Lung (tissue), 12 donors: Measurements from ENCODE around the gene ZNF598. TPM values are rescaled to one million over a fixed set of nuclear protein-coding genes. Genes with fewer than 3 reads are reported as not detected.

Source experiments
- ATAC-seq: fragments of 200-7000 bp; cut with Tn5 transposase; one replicate; pipeline ENCODE4 v1.9.1; 2020; ENCODE audit warnings: moderate number of reproducible peaks; ENCODE audit not compliant: insufficient read depth, low FRiP score
- DNase-seq, 3 donors: peaks; one replicate each; pipeline ENCODE4 v3.0.0-alpha.2; 2013 to 2017
- H3K27ac ChIP-seq, 2 donors: one replicate each; pipeline ENCODE4 v1.5.1; 2013; ENCODE audit warnings: mild to moderate bottlenecking in 2 of 2, moderate library complexity in 2 of 2, control low read depth in 1 of 2, inconsistent platforms in 1 of 2, low read depth in 1 of 2, low read length in 1 of 2
- H3K27me3 ChIP-seq, 3 donors: one replicate each; pipeline ENCODE4 v1.5.1; 2013; ENCODE audit warnings: low read length in 2 of 3; ENCODE audit not compliant: control insufficient read depth in 3 of 3, insufficient read depth in 3 of 3
- H3K36me3 ChIP-seq, 4 donors: one replicate each; pipeline ENCODE4 v1.5.1; 2013; ENCODE audit warnings: low read length in 4 of 4, mild to moderate bottlenecking in 1 of 4, moderate library complexity in 1 of 4; ENCODE audit not compliant: control insufficient read depth in 4 of 4, insufficient read depth in 4 of 4
- H3K4me1 ChIP-seq, 5 donors: one replicate each; pipeline ENCODE4 v1.5.1; 2013; ENCODE audit warnings: low read length in 5 of 5, mild to moderate bottlenecking in 2 of 5, moderate library complexity in 1 of 5; ENCODE audit not compliant: control insufficient read depth in 5 of 5, insufficient read depth in 5 of 5
- H3K4me3 ChIP-seq: one replicate; pipeline ENCODE4 v1.5.1; 2013; ENCODE audit warnings: mild to moderate bottlenecking, control low read depth, moderate library complexity
- H3K9ac ChIP-seq, 2 donors: one replicate each; pipeline ENCODE4 v1.5.1; 2013; ENCODE audit warnings: low read length in 2 of 2, control low read depth in 1 of 2; ENCODE audit not compliant: insufficient read depth in 1 of 2
- H3K9me3 ChIP-seq, 4 donors: one replicate each; pipeline ENCODE4 v1.5.1; 2013; ENCODE audit warnings: low read length in 3 of 4, mild to moderate bottlenecking in 1 of 4, moderate library complexity in 1 of 4; ENCODE audit not compliant: control insufficient read depth in 4 of 4, insufficient read depth in 3 of 4
- WGBS, 2 donors: extraction: QIAGEN DNeasy Blood & Tissue Kit; methylation state at CpG; one replicate each; pipeline ENCODE4 v1.1.7; 2013; 5-methylcytosine and 5-hydroxymethylcytosine counted together
- polyA plus RNA-seq, 2 donors: library from polyadenylated mRNA; stranded (reverse); fragments of 200-250 nt; gene quantifications; one replicate each; pipeline ENCODE4 v1.2.1, GENCODE V29; 2013
- total RNA-seq, 2 donors: library from RNA; depleted of rRNA in 1 of 2; stranded (reverse); fragments of >200 nt in 1 of 2; gene quantifications; one replicate each; pipeline ENCODE4 v1.2.1, GENCODE V29; 2014 to 2021
- TF ChIP-seq, protein P1 (sequence below): IDR thresholded peaks from 2 replicates; pipeline ENCODE4 v1.5.1; 2012; ENCODE audit warnings: mild to moderate bottlenecking; ENCODE audit errors: control extremely low read depth, extremely low read depth
- donor health status: control.
- donor health status: control.
- donor health status: Bipolar disorder and iron deficiency.
- donor health status: healthy.
- donor health status: DM: yes; HTN: yes; CAD: no.

ZNF598 gene
- total and polyA plus RNA-seq, 4 donors = 13.9 to 49.8 (median 35.9) TPM

DNA sequence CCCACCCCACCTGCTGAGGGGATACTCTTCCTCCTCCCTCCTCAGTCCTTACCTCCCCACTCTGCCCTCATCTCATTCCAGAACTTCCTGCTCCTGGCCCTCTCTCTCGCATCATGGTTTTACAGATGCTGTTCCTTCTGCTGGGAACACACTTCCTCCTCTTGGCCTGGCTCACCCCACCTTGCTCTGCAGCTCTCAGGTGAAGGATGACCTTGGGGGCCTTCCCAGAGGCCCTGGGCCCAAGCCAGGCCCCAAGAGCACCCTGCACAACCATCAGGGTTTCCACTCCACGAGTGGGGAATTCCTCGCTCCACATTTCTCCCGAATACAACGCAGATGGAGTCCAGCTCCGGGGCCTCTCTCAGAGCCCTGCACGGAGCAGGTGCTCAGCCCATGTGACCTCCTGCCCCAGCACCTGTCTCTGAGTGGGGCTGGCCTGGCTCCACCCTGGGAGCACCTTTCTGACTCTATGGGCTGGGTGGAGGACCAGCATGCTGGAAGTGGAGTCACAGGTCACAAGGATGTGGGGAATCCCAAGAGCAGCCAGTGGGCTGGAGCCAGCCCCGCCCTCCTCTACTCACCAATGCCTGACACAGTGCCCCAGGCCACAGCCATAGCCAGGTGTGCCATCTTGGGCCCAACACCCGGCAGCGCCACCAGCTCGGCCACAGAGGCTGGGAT lies 33.5 kb upstream of the ZNF598 start:
- Histone ChIP-seq H3K27ac (peak overlapping the region in 1 of 2 donors; percentile 78), H3K9me3 (no peaks in the 10 kb centered on the region), H3K4me1 (peaks cover 3 to 68% (median 55%) of the 10 kb centered on the region in 5 donors), H3K36me3 (peaks cover 0 to 8% (median 0%) of the 10 kb centered on the region in 4 donors), H3K4me3 (no peak overlapping the region), H3K9ac (no peak overlapping the region), H3K27me3 (no peaks in the 10 kb centered on the region)
- DNase-seq (no peak), ATAC-seq (no peak)
- WGBS, 2 donors = 56 to 74% methylated on average over 11 of the region's 11 CpGs
- TF ChIP-seq, protein P1, sequence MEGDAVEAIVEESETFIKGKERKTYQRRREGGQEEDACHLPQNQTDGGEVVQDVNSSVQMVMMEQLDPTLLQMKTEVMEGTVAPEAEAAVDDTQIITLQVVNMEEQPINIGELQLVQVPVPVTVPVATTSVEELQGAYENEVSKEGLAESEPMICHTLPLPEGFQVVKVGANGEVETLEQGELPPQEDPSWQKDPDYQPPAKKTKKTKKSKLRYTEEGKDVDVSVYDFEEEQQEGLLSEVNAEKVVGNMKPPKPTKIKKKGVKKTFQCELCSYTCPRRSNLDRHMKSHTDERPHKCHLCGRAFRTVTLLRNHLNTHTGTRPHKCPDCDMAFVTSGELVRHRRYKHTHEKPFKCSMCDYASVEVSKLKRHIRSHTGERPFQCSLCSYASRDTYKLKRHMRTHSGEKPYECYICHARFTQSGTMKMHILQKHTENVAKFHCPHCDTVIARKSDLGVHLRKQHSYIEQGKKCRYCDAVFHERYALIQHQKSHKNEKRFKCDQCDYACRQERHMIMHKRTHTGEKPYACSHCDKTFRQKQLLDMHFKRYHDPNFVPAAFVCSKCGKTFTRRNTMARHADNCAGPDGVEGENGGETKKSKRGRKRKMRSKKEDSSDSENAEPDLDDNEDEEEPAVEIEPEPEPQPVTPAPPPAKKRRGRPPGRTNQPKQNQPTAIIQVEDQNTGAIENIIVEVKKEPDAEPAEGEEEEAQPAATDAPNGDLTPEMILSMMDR = no peak

DNA sequence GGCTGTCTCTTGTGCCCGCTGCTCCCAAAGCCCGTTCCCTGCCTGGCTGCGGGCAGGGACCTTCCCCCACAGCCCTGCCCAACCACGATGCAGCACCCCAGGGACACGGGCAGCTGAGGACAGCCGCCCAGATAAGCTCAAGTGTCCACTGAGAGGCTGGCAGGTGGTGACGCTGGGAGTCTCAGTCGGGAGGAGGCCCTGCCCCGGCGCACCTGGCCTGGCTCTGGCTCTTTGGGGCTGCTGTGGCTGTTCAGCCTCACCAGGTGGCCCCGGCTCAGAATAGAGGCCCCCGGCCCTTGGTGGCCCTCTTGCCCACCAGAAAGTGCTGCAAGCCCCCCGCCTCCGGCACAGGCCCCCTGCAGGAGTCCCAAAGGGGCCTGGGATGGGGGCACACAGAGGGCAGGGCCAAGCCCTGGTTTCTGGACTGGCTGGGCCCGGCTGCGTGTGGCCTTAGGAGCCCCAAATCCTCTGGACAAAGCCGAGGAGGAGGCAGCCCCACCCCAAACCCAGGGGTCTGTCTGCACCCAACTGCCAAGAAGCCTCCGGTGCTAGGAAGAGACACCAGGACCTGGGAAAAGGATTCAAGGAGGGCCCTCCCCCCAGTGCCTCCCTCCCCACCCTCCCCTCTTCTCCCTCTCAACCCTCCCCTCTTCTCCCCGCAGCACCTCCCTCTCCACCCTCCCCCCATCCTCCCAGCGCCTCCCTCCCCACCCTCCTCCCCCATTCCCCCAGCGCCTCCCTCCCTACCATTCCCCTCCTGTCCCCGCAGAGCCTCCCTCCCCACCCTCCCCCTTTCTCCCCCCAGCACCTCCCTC lies 32.8 kb upstream of the ZNF598 start:
- peak overlapping the region in 1 of 2 donors; percentile 89 for H3K27ac ChIP-seq
- peaks cover 3 to 75% (median 62%) of the 10 kb centered on the region in 5 donors for H3K4me1 ChIP-seq
- H3K27me3 ChIP-seq = no peaks in the 10 kb centered on the region
- 51 to 74% methylated on average over 19 to 22 of the region's 22 CpGs for WGBS, 2 donors
- no peak overlapping the region for H3K4me3 ChIP-seq
- TF ChIP-seq, protein P1 = no peak
- peak; percentile 35 for ATAC-seq
- no peak overlapping the region for H3K9ac ChIP-seq
- no peaks in the 10 kb centered on the region for H3K9me3 ChIP-seq
- DNase-seq = peak in 2 of 3 donors; percentile 63 to 66
- H3K36me3 ChIP-seq = peaks cover 0 to 14% (median 5%) of the 10 kb centered on the region in 4 donors

DNA sequence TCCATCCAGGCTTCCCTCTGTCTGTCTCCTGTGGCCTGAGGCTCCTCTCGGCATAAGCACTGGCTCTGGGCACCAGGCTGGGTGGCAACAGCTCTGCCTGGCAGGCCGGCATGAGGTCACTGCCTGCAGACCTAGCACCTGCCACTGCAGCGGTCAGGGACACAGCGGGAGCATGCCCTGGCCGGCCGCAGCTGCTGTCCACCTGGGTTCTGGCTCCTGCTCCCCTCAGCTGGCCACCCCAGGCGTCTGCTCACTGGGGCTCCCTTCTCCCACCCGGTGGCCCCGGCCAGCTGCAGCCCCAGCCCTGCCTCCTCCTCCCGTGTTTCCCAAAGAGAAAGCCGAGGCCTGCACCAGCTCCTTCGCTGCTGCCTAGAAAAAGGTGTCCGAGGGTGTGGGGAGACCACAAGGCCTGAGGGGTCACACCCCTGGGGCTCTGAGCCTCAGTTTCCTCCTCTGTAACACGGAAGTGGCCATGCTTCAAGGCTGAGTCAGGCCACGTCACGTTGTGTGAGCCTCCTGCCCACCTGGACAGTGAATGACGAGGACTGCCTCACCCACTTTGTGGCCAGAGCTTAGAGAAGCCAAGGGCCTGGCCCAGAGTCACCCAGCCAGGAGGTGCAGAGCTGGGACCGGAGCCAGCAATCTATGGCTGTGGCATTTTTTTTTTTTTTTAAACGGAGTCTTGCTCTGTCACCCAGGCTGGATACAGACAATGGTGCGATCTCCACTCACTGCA lies 31.3 kb upstream of the ZNF598 start:
- TF ChIP-seq, protein P1 = no peak
- no peaks in the 10 kb centered on the region for H3K27me3 ChIP-seq
- no peak overlapping the region for H3K9ac ChIP-seq
- H3K27ac ChIP-seq = peak overlapping the region in 1 of 2 donors; percentile 89
- H3K4me1 ChIP-seq = peaks cover 3 to 76% (median 70%) of the 10 kb centered on the region in 5 donors
- no peak for ATAC-seq
- no peak for DNase-seq
- H3K4me3 ChIP-seq = no peak overlapping the region
- no peaks in the 10 kb centered on the region for H3K9me3 ChIP-seq
- peaks cover 0 to 20% (median 12%) of the 10 kb centered on the region in 4 donors for H3K36me3 ChIP-seq
- WGBS, 2 donors = 62 to 78% methylated on average over 20 of the region's 20 CpGs
